HCT116 (cell line): Measurements from ENCODE around the gene ROCK1. TPM values are rescaled to one million over a fixed set of nuclear protein-coding genes. Genes with fewer than 3 reads are reported as not detected.

Experiments
- ATAC-seq: fragments of 200-7000 bp; cut with Tn5 transposase; 2 replicates; pipeline ENCODE4 v1.9.1; 2020; ENCODE audit warnings: mild to moderate bottlenecking, moderate library complexity
- BruUV-seq: library from RNA; stranded (reverse); fragments of 400-500 nt; replicated peaks from 2 replicates; lab custom pipeline; 2021; lab: Mats Ljungman, UMichigan
- CTCF ChIA-PET: fragments of 300-600 bp; sonication (Branson Sonifier 250); formaldehyde crosslinking; loops from one replicate; lab custom pipeline; 2021; ENCODE audit warnings: antibody characterized with exemption; lab: Charles Lee
- POLR2A ChIA-PET: fragments of 300-600, 350-600 bp; sonication (Branson Sonifier 250); formaldehyde crosslinking; loops from one replicate; lab custom pipeline; 2021; ENCODE audit warnings: antibody characterized with exemption; lab: Charles Lee
- RAD21 ChIA-PET, 2 experiments: fragments of 300-600 bp; sonication (Branson Sonifier 250); formaldehyde crosslinking; loops; one replicate each; lab custom pipeline; 2023; ENCODE audit warnings: low total read pairs in 2 of 2; ENCODE audit not compliant: uncharacterized antibody in 2 of 2, unreplicated experiment in 2 of 2, low non-redundant PET in 1 of 2; lab: Charles Lee
- DNase-seq: peaks from one replicate; pipeline ENCODE4 v3.0.0-alpha.2; 2010; ENCODE audit warnings: low read depth, low spot score
- H2AFZ ChIP-seq: fragments of 200-600 bp; shearing (Covaris generic), sonication (generic); 2 replicates; pipeline ENCODE4 v1.6.1; 2017; ENCODE audit warnings: low read depth, mixed run types, mixed read lengths, antibody characterized with exemption, low read length; ENCODE audit not compliant: poor library complexity, severe bottlenecking
- H3K27ac ChIP-seq: 2 replicates; pipeline ENCODE4 v1.5.1; 2012; ENCODE audit warnings: low read depth, low read length
- H3K27me3 ChIP-seq: fragments of 200-600 bp; sonication (generic); 2 replicates; pipeline ENCODE4 v1.6.1; 2016; ENCODE audit warnings: mixed run types, low read length, mixed read lengths; ENCODE audit not compliant: insufficient read depth
- H3K36me3 ChIP-seq, 2 experiments: fragments of 200-500 bp in 1 of 2; fragments of 200-600 bp in 1 of 2; sonication (Bioruptor generic) in 1 of 2; sonication (generic) in 1 of 2; 2 replicates each; pipeline versions ENCODE4 v1.5.1 to v1.6.1; 2014 to 2016; ENCODE audit warnings: low read length in 2 of 2, inconsistent platforms in 1 of 2, mixed read lengths in 1 of 2, mixed run types in 1 of 2; ENCODE audit not compliant: insufficient read depth in 2 of 2, control insufficient read depth in 1 of 2
- H3K4me1 ChIP-seq, 2 experiments: fragments of 200-600 bp in 1 of 2; sonication (generic) in 1 of 2; 2 replicates each; pipeline versions ENCODE4 v1.5.1 to v1.6.1; 2012 to 2017; ENCODE audit warnings: low read length in 2 of 2, inconsistent platforms in 1 of 2, mild to moderate bottlenecking in 1 of 2, mixed read lengths in 1 of 2, mixed run types in 1 of 2, moderate library complexity in 1 of 2; ENCODE audit not compliant: insufficient read depth in 2 of 2, control insufficient read depth in 1 of 2
- H3K4me2 ChIP-seq: fragments of 200-600 bp; sonication (generic); 2 replicates; pipeline ENCODE4 v1.6.1; 2017; ENCODE audit warnings: mixed run types, low read length, mixed read lengths
- H3K4me3 ChIP-seq, 2 experiments: fragments of 200-600 bp in 1 of 2; sonication (generic) in 1 of 2; replicated peaks in 1 of 2; 2 replicates each; pipeline ENCODE4 v1.5.1; 2011 to 2016; ENCODE audit warnings: low read length in 2 of 2, control low read depth in 1 of 2, low read depth in 1 of 2, mild to moderate bottlenecking in 1 of 2, mixed read lengths in 1 of 2, mixed run types in 1 of 2
- H3K79me2 ChIP-seq: fragments of 200-600 bp; sonication (generic); 2 replicates; pipeline ENCODE4 v1.6.1; 2017; ENCODE audit warnings: mild to moderate bottlenecking, mixed run types, low read length, moderate library complexity, mixed read lengths; ENCODE audit not compliant: insufficient read depth
- H3K9ac ChIP-seq: fragments of 200-600 bp; sonication (generic); 2 replicates; pipeline ENCODE4 v1.6.1; 2016; ENCODE audit warnings: low read length, mixed read lengths
- H3K9me2 ChIP-seq: fragments of 200-600 bp; sonication (generic), shearing (Covaris generic); 2 replicates; pipeline ENCODE4 v1.6.1; 2017; ENCODE audit warnings: mixed run types, mild to moderate bottlenecking, moderate library complexity; ENCODE audit not compliant: insufficient read depth
- H3K9me3 ChIP-seq, 2 experiments: fragments of 200-500 bp in 1 of 2; fragments of 200-600 bp in 1 of 2; sonication (Bioruptor generic) in 1 of 2; sonication (generic) in 1 of 2; 2 replicates each; pipeline ENCODE4 v1.6.1; 2014 to 2017; ENCODE audit warnings: low read length in 2 of 2, mixed read lengths in 2 of 2, inconsistent platforms in 1 of 2, low read depth in 1 of 2, mild to moderate bottlenecking in 1 of 2, mixed run types in 1 of 2, moderate library complexity in 1 of 2; ENCODE audit not compliant: control insufficient read depth in 1 of 2, insufficient read depth in 1 of 2
- H4K20me1 ChIP-seq: fragments of 200-600 bp; sonication (generic), shearing (Covaris generic); 2 replicates; pipeline ENCODE4 v1.6.1; 2017; ENCODE audit warnings: mixed run types, mild to moderate bottlenecking, moderate library complexity; ENCODE audit not compliant: insufficient read depth
- EGR1 ChIP-seq: IDR thresholded peaks from 2 replicates; pipeline ENCODE4 v1.6.1; 2012; ENCODE audit warnings: low read depth
- ELF1 ChIP-seq: IDR thresholded peaks from 2 replicates; pipeline ENCODE4 v1.6.1; 2012; ENCODE audit warnings: low read depth, borderline replicate concordance
- EZH2phosphoT487 ChIP-seq: fragments of 200-600 bp; IDR thresholded peaks from 2 replicates; pipeline ENCODE4 v1.6.1; 2018; ENCODE audit warnings: antibody characterized with exemption, borderline replicate concordance
- FOSL1 ChIP-seq: IDR thresholded peaks from 2 replicates; pipeline ENCODE4 v1.6.1; 2012; ENCODE audit warnings: low read depth
- JUND ChIP-seq: IDR thresholded peaks from 2 replicates; pipeline ENCODE4 v1.6.1; 2012
- POLR2A ChIP-seq: IDR thresholded peaks from 2 replicates; pipeline ENCODE4 v1.7.0; 2011; ENCODE audit warnings: borderline replicate concordance; ENCODE audit not compliant: insufficient read depth, insufficient read length; ENCODE audit errors: extremely low read depth
- POLR2AphosphoS5 ChIP-seq: IDR thresholded peaks from 2 replicates; pipeline ENCODE4 v1.6.1; 2011; ENCODE audit warnings: mild to moderate bottlenecking, low read depth, low read length, moderate library complexity
- RAD21 ChIP-seq: IDR thresholded peaks from 2 replicates; pipeline ENCODE4 v1.6.1; 2012; ENCODE audit warnings: low read depth, mild to moderate bottlenecking
- SP1 ChIP-seq: IDR thresholded peaks from 2 replicates; pipeline ENCODE4 v1.6.1; 2012; ENCODE audit warnings: low read depth
- SRF ChIP-seq: IDR thresholded peaks from 2 replicates; pipeline ENCODE4 v1.6.1; 2012; ENCODE audit warnings: low read depth
- TCF7L2 ChIP-seq: IDR thresholded peaks from 2 replicates; pipeline ENCODE4 v1.7.0; 2011; ENCODE audit warnings: borderline replicate concordance, inconsistent platforms; ENCODE audit not compliant: insufficient read depth, insufficient read length; ENCODE audit errors: extremely low read depth
- YY1 ChIP-seq: IDR thresholded peaks from 2 replicates; pipeline ENCODE4 v1.6.1; 2011; ENCODE audit warnings: low read length, low read depth, moderate library complexity, mild to moderate bottlenecking; ENCODE audit not compliant: insufficient replicate concordance; ENCODE audit errors: extremely low read depth
- ZFX ChIP-seq: fragments of 450-650 bp; IDR thresholded peaks from 2 replicates; pipeline ENCODE4 v1.6.1; 2017
- ZNF274 ChIP-seq: fragments of 200-500 bp; sonication (Bioruptor generic); IDR thresholded peaks from 2 replicates; pipeline ENCODE4 v1.6.1; 2014; ENCODE audit warnings: mild to moderate bottlenecking, low read depth, low read length, inconsistent platforms
- intact Hi-C: fragments of 100-400 bp; cut with micrococcal nuclease; formaldehyde crosslinking; loops from 2 replicates; pipeline ENCODE4 v1.10.0; 2022
- total RNA-seq: library from RNA; stranded (reverse); gene quantifications from one replicate; pipeline ENCODE4 v1.2.1, GENCODE V29; 2021; ENCODE audit not compliant: unreplicated experiment
- TF ChIP-seq, protein P1 (sequence below): IDR thresholded peaks from 2 replicates; pipeline ENCODE4 v1.6.1; 2012

The ROCK1 gene
- total RNA-seq, 1 experiment from 2014 or later, result 38.1 TPM

DNA sequence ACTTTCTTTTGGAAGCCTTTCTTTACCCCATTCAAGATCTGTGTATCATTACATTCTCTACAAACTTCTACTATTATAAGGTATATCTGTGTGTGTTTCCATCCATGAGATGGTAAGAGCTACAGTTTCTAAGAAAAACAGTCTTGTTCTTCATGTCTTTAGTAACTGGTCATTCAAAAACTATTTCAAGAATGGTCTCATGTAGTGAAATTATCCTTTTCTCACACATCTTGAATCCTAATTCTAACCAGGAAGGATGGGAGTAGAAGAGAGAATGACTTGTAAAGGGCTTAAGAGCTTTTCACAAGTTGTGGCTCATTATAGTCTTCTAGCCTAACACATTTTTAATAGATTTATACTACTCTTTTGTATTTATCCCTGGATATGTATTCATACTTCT lies 47.3 kb downstream of the ROCK1 start:
- no peak overlapping the region for H3K27ac ChIP-seq
- no peaks in the 10 kb centered on the region for H3K9me3 ChIP-seq
- RAD21 ChIA-PET, result no interaction called here
- no peak for DNase-seq
- H3K4me2 ChIP-seq, result no peak overlapping the region
- POLR2A ChIA-PET, result no interaction called here
- H3K4me3 ChIP-seq, result no peak overlapping the region
- TF ChIP-seq ZFX (no peak), TCF7L2 (no peak), ZNF274 (no peak), EZH2phosphoT487 (no peak), FOSL1 (no peak), POLR2A (no peak), JUND (no peak), YY1 (no peak), EGR1 (no peak), SRF (no peak)
- H3K4me1 ChIP-seq, result no peaks in the 10 kb centered on the region
- intact Hi-C loops, result no loop called here
- BruUV-seq, result no TSS peak
- H3K9ac ChIP-seq, result no peak overlapping the region
- H3K27me3 ChIP-seq, result no peaks in the 10 kb centered on the region
- H3K9me2 ChIP-seq, result no peaks in the 10 kb centered on the region
- H3K79me2 ChIP-seq, result peaks cover 36% of the 10 kb centered on the region
- CTCF ChIA-PET, result no interaction called here
- no peak overlapping the region for H2AFZ ChIP-seq
- ATAC-seq, result no peak
- no peaks in the 10 kb centered on the region for H3K36me3 ChIP-seq
- H4K20me1 ChIP-seq, result peaks cover 11% of the 10 kb centered on the region; the same call in 1 of the 2 replicates

DNA sequence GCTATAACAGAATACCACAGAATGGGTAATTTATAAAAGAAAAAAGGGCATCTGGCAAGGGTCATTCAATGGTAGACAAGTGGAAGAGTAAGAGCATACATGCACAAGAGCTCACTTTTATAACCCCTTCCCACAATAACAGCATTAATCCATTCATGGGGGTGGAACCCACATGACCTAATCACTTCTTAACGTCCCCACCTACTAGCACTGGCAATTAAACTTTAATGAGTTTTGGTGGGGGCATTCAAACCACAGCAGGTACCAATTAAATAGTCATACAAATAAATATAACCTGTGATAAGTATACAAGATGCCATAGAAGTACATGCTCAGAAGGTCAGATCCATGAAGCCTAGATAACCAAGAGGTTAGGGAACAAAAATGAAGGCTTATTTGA lies 48.6 kb downstream of the ROCK1 start:
- Histone ChIP-seq H3K27ac (no peak overlapping the region), H2AFZ (no peak overlapping the region), H3K27me3 (no peaks in the 10 kb centered on the region), H3K9me3 (no peaks in the 10 kb centered on the region), H3K79me2 (peaks cover 47% of the 10 kb centered on the region), H3K9me2 (no peaks in the 10 kb centered on the region), H3K4me1 (no peaks in the 10 kb centered on the region), H4K20me1 (no peaks in the 10 kb centered on the region), H3K9ac (no peak overlapping the region), H3K4me2 (no peak overlapping the region), H3K4me3 (no peak overlapping the region), H3K36me3 (no peaks in the 10 kb centered on the region)
- ATAC-seq (no peak), DNase-seq (no peak)
- CTCF ChIA-PET, result no interaction called here
- TF ChIP-seq RAD21 (no peak), POLR2A (no peak), POLR2AphosphoS5 (no peak), SRF (no peak), JUND (no peak), SP1 (no peak), ELF1 (no peak), EGR1 (no peak), EZH2phosphoT487 (no peak)
- TF ChIP-seq, protein P1, sequence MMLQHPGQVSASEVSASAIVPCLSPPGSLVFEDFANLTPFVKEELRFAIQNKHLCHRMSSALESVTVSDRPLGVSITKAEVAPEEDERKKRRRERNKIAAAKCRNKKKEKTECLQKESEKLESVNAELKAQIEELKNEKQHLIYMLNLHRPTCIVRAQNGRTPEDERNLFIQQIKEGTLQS, result no peak
- BruUV-seq, result no TSS peak
- RAD21 ChIA-PET, result no interaction called here
- intact Hi-C loops, result no loop called here
- POLR2A ChIA-PET, result no interaction called here
